HEK293 (cell line): Measurements from ENCODE around the gene SLC47A2.

Experiments used
- REST ChIP-seq: fragments of 450-650 bp; formaldehyde crosslinking; IDR thresholded peaks from 2 replicates; pipeline ENCODE4 v1.5.1; 2016; ENCODE audit warnings: missing biosample characterization, missing genetic modification characterization
- YY1 ChIP-seq: fragments of 450-650 bp; formaldehyde crosslinking; IDR thresholded peaks from 2 replicates; pipeline ENCODE4 v1.5.1; 2018; ENCODE audit warnings: missing biosample characterization, missing genetic modification characterization
- ZNF214 ChIP-seq: fragments of 450-650 bp; formaldehyde crosslinking; IDR thresholded peaks from 2 replicates; pipeline ENCODE4 v1.5.1; 2017; ENCODE audit warnings: missing biosample characterization, mild to moderate bottlenecking, missing genetic modification characterization, borderline replicate concordance
- ZNF274 ChIP-seq, 2 experiments: fragments of 200-500 bp in 1 of 2; fragments of 450-650 bp in 1 of 2; sonication (Bioruptor generic) in 1 of 2; formaldehyde crosslinking in 1 of 2; IDR thresholded peaks; 2 replicates each; pipeline versions ENCODE4 v1.5.1 to v1.6.1; 2014 to 2016; ENCODE audit warnings: borderline replicate concordance in 1 of 2, inconsistent platforms in 1 of 2, low read length in 1 of 2, missing biosample characterization in 1 of 2, missing genetic modification characterization in 1 of 2
- ZNF473 ChIP-seq: fragments of 450-650 bp; formaldehyde crosslinking; IDR thresholded peaks from 2 replicates; pipeline ENCODE4 v1.5.1; 2017; ENCODE audit warnings: missing biosample characterization, missing genetic modification characterization
- ZNF600 ChIP-seq: fragments of 450-650 bp; formaldehyde crosslinking; IDR thresholded peaks from 2 replicates; pipeline ENCODE4 v1.5.1; 2016; ENCODE audit warnings: missing biosample characterization, missing genetic modification characterization
- ZNF610 ChIP-seq: fragments of 450-650 bp; formaldehyde crosslinking; IDR thresholded peaks from 2 replicates; pipeline ENCODE4 v1.5.1; 2016; ENCODE audit warnings: missing biosample characterization, missing genetic modification characterization, borderline replicate concordance
- TF ChIP-seq, protein P1 (sequence below): fragments of 450-650 bp; formaldehyde crosslinking; IDR thresholded peaks from 2 replicates; pipeline ENCODE4 v1.5.1; 2016; ENCODE audit warnings: missing biosample characterization, missing genetic modification characterization
- TF ChIP-seq, protein P2 (sequence below): fragments of 450-650 bp; formaldehyde crosslinking; IDR thresholded peaks from 2 replicates; pipeline ENCODE4 v1.5.1; 2017; ENCODE audit warnings: missing biosample characterization, missing genetic modification characterization
- TF ChIP-seq, protein P3 (sequence below): fragments of 450-650 bp; formaldehyde crosslinking; IDR thresholded peaks from 2 replicates; pipeline ENCODE4 v1.5.1; 2016; ENCODE audit warnings: missing biosample characterization, missing genetic modification characterization

DNA sequence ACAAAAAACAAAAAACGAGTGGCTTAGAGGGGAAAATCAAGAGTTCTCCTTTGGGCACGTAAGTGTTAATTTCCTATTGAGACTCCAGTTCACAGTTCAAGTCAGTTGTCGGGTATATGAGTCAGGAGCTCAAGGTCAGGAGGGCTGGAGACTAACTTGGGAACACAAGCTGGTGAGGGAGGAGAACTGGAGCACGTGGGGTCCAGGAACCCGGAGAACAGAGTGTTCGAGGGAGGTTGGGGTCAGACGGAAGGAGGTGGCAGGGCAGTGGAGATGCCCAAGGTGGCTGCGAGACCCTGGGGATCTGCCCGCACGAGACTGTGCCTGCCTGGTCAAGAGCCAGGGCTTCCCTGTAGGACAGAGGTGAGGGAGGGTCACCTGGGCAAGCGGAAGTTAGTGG lies 19.7 kb upstream of the SLC47A2 start:
- TF ChIP-seq, protein P1, sequence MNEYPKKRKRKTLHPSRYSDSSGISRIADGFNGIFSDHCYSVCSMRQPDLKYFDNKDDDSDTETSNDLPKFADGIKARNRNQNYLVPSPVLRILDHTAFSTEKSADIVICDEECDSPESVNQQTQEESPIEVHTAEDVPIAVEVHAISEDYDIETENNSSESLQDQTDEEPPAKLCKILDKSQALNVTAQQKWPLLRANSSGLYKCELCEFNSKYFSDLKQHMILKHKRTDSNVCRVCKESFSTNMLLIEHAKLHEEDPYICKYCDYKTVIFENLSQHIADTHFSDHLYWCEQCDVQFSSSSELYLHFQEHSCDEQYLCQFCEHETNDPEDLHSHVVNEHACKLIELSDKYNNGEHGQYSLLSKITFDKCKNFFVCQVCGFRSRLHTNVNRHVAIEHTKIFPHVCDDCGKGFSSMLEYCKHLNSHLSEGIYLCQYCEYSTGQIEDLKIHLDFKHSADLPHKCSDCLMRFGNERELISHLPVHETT (tag by site-specific recombination): no peak
- no peak for TF ChIP-seq REST (tag by site-specific recombination)
- TF ChIP-seq, protein P2, sequence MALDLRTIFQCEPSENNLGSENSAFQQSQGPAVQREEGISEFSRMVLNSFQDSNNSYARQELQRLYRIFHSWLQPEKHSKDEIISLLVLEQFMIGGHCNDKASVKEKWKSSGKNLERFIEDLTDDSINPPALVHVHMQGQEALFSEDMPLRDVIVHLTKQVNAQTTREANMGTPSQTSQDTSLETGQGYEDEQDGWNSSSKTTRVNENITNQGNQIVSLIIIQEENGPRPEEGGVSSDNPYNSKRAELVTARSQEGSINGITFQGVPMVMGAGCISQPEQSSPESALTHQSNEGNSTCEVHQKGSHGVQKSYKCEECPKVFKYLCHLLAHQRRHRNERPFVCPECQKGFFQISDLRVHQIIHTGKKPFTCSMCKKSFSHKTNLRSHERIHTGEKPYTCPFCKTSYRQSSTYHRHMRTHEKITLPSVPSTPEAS (tag by site-specific recombination): no peak
- TF ChIP-seq ZNF473 (tag by site-specific recombination): no peak
- TF ChIP-seq YY1: no peak
- no peak for TF ChIP-seq ZNF214 (tag by site-specific recombination)
- TF ChIP-seq ZNF274 (IDR thresholded peaks at IDR 0.05; ENCODE audit: low read length): no peak
- no peak for TF ChIP-seq ZNF274 (tag by site-specific recombination; IDR thresholded peaks at IDR 0.05; ENCODE audit: borderline replicate concordance)
- TF ChIP-seq ZNF600 (tag by site-specific recombination): no peak
- no peak for TF ChIP-seq ZNF610 (tag by site-specific recombination)
- TF ChIP-seq, protein P3, sequence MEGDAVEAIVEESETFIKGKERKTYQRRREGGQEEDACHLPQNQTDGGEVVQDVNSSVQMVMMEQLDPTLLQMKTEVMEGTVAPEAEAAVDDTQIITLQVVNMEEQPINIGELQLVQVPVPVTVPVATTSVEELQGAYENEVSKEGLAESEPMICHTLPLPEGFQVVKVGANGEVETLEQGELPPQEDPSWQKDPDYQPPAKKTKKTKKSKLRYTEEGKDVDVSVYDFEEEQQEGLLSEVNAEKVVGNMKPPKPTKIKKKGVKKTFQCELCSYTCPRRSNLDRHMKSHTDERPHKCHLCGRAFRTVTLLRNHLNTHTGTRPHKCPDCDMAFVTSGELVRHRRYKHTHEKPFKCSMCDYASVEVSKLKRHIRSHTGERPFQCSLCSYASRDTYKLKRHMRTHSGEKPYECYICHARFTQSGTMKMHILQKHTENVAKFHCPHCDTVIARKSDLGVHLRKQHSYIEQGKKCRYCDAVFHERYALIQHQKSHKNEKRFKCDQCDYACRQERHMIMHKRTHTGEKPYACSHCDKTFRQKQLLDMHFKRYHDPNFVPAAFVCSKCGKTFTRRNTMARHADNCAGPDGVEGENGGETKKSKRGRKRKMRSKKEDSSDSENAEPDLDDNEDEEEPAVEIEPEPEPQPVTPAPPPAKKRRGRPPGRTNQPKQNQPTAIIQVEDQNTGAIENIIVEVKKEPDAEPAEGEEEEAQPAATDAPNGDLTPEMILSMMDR (tag by site-specific recombination): no peak
